Left ventricle myocardium superior (tissue), 1 donor: Measurements from ENCODE around the gene PIGX. TPM values are rescaled to one million over a fixed set of nuclear protein-coding genes. Genes with fewer than 3 reads are reported as not detected.

Experiments used
- ATAC-seq: fragments of 200-7000 bp; cut with Tn5 transposase; one replicate; pipeline ENCODE4 v1.9.1; 2020; ENCODE audit warnings: mild to moderate bottlenecking, moderate library complexity
- DNase-seq: peaks from one replicate; pipeline ENCODE4 v3.0.0-alpha.2; 2020
- intact Hi-C: fragments of 100-400 bp; cut with micrococcal nuclease; formaldehyde crosslinking; loops from one replicate; pipeline ENCODE4 v1.11.0; 2022
- long read RNA-seq: library from polyadenylated mRNA; unstranded; transcript quantifications from one replicate; pipeline ENCODE4 v2.0.0, GENCODE V29; 2021
- total RNA-seq: library from RNA; stranded (reverse); fragmentation: NEBNext Ultra II Directional; extraction: Animal tissue kit (Norgen Biotek cat#: 25700); gene quantifications from one replicate; pipeline ENCODE4 v1.2.1, GENCODE V29; 2021
- donor health status: DM: no; HTN: yes; CAD: no; lungs with severe emphysema.

The PIGX gene
- 14.1 TPM for total RNA-seq
- long read RNA-seq, transcript PIGX-201 (7 exons, 953 nt) = major isoform, 14 of 42 reads
- long read RNA-seq, transcript PIGX-202 (6 exons, 3,057 nt) = minor isoform, 8 of 42 reads
- long read RNA-seq, partial matches to known transcripts = 1 of 42 reads
- long read RNA-seq, other reads (novel, unspliced or antisense) = 11 of 42 reads

DNA sequence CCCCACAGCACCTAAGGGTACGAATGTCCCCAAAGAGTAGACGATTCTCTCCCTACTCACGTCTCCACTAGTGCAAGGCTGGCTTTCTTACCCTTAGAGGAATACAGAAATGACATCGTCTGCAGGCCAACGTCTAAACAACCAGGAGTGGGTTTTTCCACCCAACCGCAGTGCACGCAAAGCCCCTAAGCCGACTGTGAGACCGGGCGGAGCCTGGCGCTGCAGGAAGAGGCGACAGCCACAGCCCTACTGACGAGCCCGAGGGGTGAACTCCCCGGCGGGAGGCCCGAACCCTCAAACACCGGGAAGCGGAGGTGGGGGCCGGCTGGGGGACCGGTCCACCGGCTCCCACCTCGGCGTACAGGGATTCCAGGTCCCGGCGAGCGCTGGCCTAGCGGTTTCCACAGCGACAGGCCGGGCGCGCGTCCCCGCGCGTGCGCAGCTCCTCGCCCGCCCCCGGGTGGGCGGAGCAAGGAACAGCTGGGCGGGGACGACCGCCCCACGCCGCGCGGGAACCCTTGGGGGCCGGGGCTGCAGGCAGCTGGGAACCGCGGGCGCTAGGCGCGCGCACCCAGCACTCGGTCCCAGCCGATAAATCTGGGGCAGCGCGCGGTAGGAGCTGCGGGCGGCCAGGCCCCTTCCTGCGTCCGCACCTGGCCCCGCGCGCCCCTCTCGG is at the start of gene PIGX, which contains the start of gene CEP19:
Gene PIGX (plus strand): TSS at position 540 of the 676 bp plus-strand sequence.
Gene CEP19 (minus strand): TSS at position 413 of the 676 bp plus-strand sequence. CDS start 3,593 bp downstream, outside the sequence.
- intact Hi-C loops = no loop called here
- ATAC-seq (peak; percentile 99), DNase-seq (peak; percentile 93)

DNA sequence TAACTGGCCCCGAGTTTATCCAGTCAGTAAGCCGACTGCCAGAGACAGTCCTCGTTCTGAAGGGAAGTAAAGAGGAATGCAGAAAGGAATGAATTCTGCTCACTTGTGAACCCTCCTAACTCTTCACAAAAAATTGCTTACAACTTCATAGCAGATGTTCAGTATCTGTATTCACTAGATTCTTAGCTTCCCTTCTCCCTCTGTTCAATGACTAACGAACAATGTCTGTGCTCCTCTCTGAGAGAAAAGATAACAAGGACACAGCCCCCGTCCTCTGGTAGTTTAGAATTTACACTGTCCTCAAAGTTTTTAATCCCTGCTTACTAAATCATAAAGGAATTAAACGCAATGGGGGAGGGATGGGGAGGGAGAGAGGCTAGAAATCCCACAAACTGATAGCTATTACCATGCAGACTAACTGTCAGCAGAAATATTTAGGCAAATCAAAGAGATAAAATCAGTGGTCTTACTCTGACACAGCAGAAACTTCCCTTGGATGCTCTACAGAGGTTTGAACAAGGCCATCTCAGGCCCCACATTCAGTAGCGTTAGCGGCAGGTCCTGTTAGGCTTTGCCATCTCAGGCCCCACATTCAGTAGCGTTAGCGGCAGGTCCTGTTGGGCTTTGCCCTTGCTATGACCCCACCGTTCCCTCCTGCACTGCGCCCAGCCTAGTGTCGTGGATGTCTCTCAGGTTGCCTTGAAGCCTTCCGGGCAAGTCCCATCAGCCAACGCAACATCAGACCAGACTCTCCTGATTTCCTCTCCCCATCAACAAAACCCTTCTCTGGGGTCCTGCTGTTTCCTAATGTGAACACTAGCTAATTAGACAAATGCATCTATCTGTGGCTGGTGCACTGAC is 49.2 kb upstream of the PIGX start:
- intact Hi-C loops = no loop called here
- DNase-seq = no peak
- ATAC-seq = no peak

DNA sequence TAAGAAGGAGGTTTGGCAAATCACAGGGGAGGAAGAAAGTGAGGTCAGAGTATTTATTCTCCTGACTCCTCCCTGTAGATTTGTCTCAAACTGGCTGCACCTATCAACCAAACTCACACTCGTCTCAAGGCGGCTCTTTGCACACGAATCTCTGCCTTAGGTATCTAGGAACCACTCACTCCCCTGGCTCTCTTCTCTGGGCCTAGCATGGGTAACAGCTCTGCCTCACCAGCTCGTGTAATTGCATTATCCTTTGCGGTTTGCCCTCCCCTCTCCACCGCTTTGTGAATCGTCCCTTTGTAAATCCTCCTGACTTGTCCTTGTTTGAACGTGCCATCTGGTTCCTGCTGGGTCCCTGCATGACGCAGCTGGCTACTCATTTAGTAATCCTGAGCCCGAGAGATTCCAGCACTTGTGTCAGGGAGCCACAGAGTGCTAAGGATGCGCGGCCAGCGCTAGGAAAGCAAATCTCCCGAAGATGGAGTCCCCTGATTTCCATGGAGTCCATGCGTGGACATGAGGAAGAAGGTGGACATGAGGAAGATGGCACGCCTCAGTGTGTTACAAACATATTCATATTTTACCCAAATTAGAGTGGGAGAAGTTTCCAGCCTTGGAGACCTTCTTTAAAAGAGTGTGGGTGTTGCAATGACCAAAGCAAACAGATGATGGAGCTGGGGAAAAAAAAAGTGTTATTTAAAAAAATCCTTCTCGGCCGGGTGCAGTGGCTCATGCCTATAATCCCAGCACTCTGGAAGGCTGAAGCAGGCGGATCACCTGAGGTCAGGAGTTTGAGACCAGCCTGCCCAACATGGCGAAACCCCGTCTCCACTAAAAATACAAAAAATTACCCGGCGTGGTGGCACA is 45.9 kb upstream of the PIGX start:
- ATAC-seq (no peak), DNase-seq (no peak)
- intact Hi-C loops = no loop called here

DNA sequence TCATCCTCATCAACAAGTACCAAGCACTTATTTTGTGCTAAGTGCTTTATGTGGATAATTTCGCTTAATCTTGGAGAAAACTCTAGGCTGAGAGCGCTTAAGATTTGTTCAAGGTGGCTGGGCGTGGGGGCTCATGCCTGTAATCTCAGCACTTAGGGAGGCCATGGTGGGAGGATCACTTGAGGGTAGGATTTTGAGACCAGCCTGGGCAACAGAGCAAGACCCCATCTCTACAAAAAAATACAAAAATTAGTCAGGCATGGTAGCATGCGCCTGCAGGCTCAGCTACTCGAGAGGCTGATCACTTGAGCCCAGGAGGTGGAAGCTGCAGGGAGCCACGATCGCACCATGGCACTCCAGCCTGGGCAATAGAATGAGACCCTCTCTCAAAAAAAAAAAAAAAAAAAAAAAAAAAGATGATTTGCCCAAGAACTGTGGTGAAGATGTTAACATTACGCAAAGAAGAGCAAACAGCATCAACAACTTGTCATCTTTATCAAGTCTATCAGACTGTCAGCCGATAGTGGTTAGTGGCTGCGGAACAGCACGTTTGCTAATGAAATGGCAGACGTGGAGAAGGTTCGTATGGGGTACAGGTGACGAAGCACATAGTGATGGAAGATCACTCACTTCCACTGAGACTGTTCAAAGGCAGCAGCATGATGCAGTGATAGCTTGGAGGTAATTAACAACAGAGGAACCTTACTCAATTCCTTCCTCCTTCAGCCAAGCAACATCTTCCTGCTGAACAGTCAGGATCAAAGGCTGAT is 44.9 kb upstream of the PIGX start:
- intact Hi-C loops = no loop called here
- DNase-seq (no peak), ATAC-seq (no peak)

DNA sequence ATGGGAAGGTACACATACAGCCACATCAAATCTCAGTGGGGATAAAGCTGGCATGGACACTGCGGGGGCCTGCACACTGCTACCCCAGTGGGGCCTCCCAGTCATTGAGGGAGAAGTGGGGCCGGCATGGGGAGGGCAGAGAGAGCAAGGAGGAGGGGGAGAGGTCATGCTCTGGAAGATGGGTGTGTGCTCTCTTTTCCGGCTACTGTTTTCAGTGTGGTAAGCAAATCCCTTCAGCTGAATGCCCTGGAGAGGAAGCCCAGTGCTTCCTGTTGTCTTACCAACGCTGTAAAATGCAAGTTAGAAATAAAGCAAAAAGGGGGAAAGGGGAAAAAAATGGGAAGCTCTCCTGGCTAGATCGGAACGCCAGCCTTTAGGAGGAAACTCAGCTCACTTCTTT is 41.8 kb upstream of the PIGX start:
- DNase-seq (no peak), ATAC-seq (peak; percentile 80)
- intact Hi-C loops = no loop called here

DNA sequence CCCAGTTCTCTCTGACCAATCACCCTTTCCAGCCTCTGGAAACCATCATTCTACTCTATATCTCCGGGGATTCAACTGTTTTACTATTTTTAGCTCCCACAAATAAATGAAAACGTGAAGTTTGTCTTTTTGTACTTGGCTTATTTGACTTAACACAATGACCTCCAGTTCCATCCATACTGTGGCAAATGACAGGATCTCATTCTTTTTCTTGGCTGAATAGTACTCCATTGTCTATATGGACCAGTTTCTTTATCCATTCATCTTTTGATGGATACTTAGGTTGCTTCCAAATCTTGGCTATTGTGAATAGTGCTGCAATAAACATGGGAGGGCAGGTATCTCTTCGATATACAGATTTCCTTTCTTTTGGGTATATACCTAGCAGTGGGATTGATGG is 38.5 kb upstream of the PIGX start:
- DNase-seq (no peak), ATAC-seq (no peak)
- intact Hi-C loops = no loop called here

DNA sequence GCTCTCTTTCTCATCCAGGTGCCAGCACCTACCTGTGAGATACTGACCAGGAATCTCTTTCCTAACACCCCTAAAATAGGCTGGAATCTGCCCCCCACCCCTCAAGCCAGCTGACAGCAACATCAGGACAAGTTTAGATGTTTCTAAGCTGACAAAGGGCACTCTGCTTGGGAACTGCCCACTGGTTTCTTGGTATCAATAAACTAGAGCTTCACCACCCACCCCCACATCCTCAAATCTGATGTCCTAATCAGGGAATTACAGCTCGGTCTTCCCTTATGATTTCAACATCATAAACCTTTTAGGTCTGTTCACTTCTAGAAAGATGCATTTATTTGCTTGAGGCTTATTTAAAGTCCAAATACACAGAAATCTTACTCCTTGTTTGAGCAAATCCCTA is 34.8 kb upstream of the PIGX start:
- intact Hi-C loops = no loop called here
- ATAC-seq (no peak), DNase-seq (no peak)

DNA sequence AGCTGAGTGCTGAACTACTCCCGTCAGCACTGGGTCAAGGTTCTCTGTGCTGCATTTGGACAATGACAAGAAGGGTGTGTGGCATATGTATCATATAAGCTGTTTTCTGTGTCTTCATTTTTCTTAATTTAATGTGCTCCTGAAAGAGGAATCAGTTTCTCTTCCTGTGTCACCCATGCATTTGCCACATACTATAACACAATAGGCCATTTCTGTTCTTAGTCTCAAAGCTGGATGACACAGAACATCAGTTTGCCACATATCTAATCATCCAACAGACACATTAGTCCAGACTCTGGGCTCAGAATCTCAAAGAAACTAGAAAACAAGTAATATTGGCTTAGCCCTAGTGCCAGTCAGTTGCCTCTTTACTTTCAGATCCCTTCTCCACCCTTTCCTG is 34.2 kb upstream of the PIGX start:
- ATAC-seq = no peak
- intact Hi-C loops = no loop called here

DNA sequence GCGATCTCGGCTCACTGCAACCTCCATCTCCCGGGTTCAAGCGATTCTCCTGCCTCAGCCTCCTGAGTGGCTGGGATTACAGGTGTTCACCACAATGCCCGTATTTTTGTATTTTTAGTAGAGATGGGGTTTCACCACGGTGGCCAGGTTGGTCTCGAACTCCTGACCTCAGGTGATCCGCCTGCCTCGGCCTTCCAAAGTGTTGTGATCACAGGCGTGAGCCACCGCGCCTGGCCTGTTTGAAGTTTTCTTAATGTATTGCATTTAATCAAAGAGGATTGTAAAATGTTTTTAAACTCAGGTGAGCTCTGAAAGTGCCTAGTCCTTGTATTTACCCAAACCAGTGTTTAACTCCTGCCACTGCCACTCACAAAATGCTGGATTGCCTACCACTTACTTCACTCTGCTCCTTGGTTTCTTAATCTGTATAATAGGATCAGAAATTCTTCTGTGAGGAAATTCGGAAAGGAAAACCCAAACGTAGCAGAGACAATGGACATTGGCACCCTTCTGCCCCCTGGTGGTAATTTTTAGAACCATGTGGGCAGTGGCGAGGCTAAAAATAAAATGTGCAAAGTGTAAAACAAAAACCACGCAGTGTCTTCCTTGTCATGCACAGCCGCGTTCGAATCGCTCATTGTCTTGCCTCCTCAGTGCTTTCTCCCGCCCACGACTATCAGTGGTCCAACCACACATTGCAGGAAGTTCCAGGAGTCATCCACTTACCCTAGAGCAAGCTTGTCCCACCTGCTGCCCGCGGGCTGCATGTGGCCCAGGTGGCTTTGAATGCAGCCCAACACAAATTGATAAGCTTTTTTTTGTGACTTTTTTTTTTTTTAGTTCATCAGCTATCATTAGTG is 27.4 kb upstream of the PIGX start:
- ATAC-seq = peak; percentile 77
- peak; percentile 48 for DNase-seq
- intact Hi-C loops = loop anchor here (5.0 to 10.0 kb wide), 2 partner anchors 77 to 150 kb away; no protein-coding TSS in a partner anchor

More for the DNA sequence above, 34.2 kb upstream of the PIGX start:
- no peak for DNase-seq

DNA sequence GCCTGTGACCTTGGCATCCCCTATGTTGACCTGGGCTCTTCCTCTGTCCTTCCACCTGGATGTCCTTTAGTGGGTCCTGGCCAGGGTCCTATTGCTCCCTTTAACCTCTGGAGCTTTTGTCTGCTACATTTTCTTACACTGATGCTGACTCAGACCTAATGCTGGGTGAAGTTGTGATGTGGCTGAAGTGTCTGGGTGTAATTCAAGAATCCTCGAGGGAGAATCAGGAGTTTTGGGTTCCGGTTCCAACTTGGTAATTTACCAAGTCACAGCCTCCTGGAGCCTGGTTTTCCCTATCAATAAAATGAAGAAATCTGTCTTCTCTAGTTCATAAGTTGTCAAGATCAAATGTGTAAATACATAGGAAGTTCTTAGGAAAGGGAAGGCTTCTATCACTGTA is 25.7 kb upstream of the PIGX start:
- intact Hi-C loops = loop anchor here (5.0 to 10.0 kb wide), 2 partner anchors 79 to 152 kb away; no protein-coding TSS in a partner anchor
- ATAC-seq (no peak), DNase-seq (no peak)

DNA sequence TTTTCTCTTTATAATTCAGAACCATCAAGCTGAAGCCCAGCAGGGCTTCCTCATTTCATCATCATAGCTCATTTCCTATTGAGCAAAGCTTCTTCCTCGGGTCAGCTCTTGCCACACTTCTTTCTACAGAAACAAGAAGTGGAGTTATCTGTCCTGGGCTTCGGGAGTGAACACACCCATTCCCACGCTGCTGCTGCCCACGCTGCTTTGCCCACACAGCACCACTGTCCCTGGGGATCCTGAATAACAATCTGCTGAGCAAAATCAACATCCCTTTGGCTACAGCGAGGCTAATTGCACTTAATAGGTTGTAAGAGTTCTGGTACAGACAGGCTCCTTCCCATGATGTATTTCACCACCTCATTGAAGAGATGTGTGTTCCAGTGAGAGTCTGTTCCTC is 23.8 kb upstream of the PIGX start:
- ATAC-seq = peak; percentile 86
- intact Hi-C loops = loop anchor here (5.0 to 10.0 kb wide), 2 partner anchors 81 to 154 kb away; no protein-coding TSS in a partner anchor
- peak; percentile 55 for DNase-seq

DNA sequence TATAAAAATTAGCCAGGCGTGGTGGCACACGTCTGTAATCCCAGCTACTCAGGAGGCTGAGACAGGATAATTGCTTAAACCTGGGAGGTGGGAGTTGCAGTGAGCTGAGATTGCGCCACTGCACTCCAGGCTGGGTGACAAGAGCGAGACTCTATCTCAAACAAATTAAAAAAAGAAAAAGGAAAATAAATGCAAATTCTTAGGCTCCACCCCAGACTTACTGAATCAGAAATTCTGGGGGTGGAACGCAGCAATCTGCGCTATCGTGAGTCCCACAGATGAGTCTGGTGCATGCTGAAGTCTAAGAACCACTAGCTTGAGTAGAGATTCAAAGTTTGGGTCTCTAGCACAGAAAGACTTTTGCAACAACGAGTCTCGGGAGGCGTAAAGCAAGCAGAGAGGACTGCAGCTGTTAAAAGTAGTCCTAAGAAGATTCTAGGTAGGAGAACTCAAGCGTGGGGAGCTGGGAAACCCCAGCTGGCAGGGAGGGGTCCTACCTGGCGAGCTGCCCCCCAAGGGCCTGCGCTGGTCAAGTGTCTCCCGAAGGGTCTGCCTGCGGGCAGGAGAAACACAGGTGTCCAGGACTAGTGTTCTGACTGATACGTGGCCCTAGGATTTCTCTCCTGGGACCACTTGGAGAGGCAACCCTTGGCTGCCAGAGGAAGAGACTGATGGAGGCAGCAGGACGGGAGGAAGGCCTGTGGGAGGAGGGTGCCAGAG is 22.1 kb upstream of the PIGX start:
- DNase-seq (no peak), ATAC-seq (no peak)
- intact Hi-C loops = loop anchor here (5.0 to 10.0 kb wide), 2 partner anchors 83 to 155 kb away; no protein-coding TSS in a partner anchor

DNA sequence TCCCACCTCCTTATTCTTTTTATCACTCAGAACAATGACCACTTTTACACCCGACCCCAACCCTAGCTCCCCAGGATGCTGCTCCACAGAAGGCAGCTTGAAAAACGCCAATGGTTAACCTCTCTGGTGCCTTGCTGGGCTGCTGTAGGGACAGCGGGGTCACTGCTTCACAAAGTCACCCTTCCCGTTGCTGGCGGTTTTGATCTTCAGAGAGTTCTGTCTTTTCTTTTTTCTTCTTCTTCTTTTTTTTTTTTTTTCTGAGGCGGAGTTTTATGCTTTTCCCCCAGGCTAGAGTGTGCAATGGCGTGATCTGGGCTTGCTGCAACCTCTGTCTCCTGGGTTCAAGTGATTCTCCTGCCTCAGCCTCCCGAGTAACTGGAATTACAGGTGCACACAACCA is 20.8 kb upstream of the PIGX start:
- intact Hi-C loops = no loop called here
- DNase-seq (no peak), ATAC-seq (no peak)

DNA sequence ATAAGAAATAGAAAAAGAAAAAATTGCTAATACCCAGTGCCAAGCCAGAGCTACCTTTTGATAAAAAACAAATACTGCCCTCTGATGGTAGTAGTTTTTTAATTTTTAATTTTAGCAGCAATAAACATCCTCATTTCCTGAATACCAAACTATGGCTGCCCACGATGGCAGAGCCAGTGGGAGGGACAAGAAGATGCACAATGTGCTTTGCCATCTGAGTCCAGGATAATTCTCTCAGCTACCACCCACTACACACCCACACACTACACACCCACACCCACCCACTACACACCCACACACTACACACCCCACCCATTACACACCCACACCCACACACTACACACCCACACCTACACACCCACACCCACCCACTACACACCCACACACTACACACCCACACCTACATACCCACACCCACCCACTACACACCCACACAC is 18.0 kb upstream of the PIGX start:
- no peak for DNase-seq
- intact Hi-C loops = no loop called here
- ATAC-seq = no peak

DNA sequence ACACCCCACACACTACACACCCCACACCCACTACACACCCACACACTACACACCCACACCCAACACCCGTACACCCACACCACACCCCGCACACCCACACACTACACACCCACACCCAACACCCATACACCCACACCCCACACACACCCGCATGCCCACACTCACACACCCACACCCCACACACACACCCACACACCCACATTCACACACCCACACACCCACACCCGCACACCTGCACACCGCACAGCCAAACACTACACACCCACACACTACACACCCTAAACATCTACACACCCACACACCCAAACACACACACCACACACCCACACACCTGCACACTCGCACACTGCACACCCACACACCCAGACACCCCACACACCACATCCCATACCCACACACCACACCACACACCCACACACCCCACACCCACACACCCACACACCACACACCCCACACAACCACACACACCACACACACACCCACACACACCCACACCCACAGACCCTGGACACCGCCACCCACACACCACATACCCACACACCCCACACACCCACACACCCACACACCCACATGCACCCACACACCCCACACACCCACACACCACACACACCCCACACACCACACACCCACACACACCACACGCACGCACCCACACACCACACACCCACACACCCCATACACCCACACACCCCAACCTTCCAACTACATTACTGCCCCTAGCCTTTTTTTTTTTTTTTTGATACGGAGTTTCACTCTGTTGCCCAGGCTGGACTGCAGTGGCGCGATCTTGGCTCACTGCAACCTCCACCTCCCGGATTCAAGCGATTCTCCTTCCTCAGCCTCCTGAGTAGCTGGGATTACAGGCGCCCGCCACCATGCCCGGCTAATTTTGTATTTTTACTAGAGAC is 17.0 kb upstream of the PIGX start:
- intact Hi-C loops = no loop called here
- DNase-seq (no peak), ATAC-seq (no peak)

DNA sequence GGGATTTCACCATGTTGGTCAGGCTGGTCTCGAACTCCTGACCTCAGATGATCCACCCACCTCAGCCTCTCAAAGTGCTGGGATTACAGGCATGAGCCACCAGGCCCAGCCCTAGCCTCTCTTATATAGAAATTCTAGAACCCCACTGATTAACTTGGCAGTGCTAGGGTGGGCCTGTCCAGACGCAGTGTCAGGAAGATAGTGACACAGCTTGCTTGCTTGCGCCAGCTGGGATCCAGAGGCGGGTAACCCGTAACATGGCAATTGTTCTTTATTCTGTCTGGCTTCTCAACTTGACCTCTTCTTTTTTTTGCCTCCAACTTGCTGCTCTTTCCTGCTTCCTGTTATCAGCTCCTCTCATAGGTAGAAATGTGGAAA is 16.3 kb upstream of the PIGX start:
- ATAC-seq (no peak), DNase-seq (no peak)
- intact Hi-C loops = no loop called here
